Fibroblast of peridontal ligament (primary cell): Measurements from ENCODE around the gene CCDC71L.
"Not testable (repeated sequence)": the region's sequence is repeated elsewhere in the genome, so short reads cannot be mapped to it uniquely, and the experiment has no call there.

Source experiments
- DNase-seq: peaks from one replicate; pipeline ENCODE4 v3.0.0-alpha.2; 2010; ENCODE audit errors: extremely low read depth

CCDC71L gene

GRCh38 chr7:106660862-106661720 lies at the start of gene CCDC71L:
TSS of gene CCDC71L (minus strand) at chr7:106661158. CDS start at chr7:106660896, 262 bp downstream.
- DNase-seq, result peak; percentile 93

- not testable (repeated sequence) for DNase-seq
Observed at GRCh38 chr7:106709604-106710003, 48.6 kb upstream of the CCDC71L start.

- DNase-seq, result no peak
Observed at GRCh38 chr7:106704000-106704840, 43.3 kb upstream of the CCDC71L start.

- DNase-seq, result peak; percentile 6
Observed at GRCh38 chr7:106693677-106694353, 32.9 kb upstream of the CCDC71L start.

- DNase-seq, result no peak
Observed at GRCh38 chr7:106692450-106693051, 31.6 kb upstream of the CCDC71L start.

GRCh38 chr7:106688161-106688560 lies 27.2 kb upstream of the CCDC71L start:
- DNase-seq, result not testable (repeated sequence)

GRCh38 chr7:106683941-106684340 lies 23.0 kb upstream of the CCDC71L start:
- DNase-seq, result no peak

GRCh38 chr7:106681815-106682495 lies 21.0 kb upstream of the CCDC71L start:
- peak; percentile 24 for DNase-seq

GRCh38 chr7:106679153-106679931 lies 18.4 kb upstream of the CCDC71L start:
- DNase-seq, result peak; percentile 11

- DNase-seq, result no peak
Observed at GRCh38 chr7:106678795-106679152, 17.8 kb upstream of the CCDC71L start.

- DNase-seq, result not testable (repeated sequence)
Observed at GRCh38 chr7:106676506-106676905, 15.5 kb upstream of the CCDC71L start.

GRCh38 chr7:106673688-106674087 lies 12.7 kb upstream of the CCDC71L start:
- DNase-seq, result not testable (repeated sequence)

- not testable (repeated sequence) for DNase-seq
Observed at GRCh38 chr7:106671930-106672329, 11.0 kb upstream of the CCDC71L start.

GRCh38 chr7:106671160-106671559 lies 10.2 kb upstream of the CCDC71L start:
- no peak for DNase-seq

GRCh38 chr7:106668861-106669524 lies 8.0 kb upstream of the CCDC71L start:
- no peak for DNase-seq

GRCh38 chr7:106666353-106666752 lies 5.4 kb upstream of the CCDC71L start:
- no peak for DNase-seq

GRCh38 chr7:106664343-106664742 lies 3.4 kb upstream of the CCDC71L start:
- DNase-seq, result no peak

GRCh38 chr7:106659963-106660861 lies 746 bp downstream of the CCDC71L start:
- DNase-seq, result peak; percentile 70
